HCT116 (cell line): Measurements from ENCODE around the gene ZWILCH. TPM values are rescaled to one million over a fixed set of nuclear protein-coding genes. Genes with fewer than 3 reads are reported as not detected.

Experiments used
- ATAC-seq: fragments of 200-7000 bp; cut with Tn5 transposase; 2 replicates; pipeline ENCODE4 v1.9.1; 2020; ENCODE audit warnings: mild to moderate bottlenecking, moderate library complexity
- BruUV-seq: library from RNA; stranded (reverse); fragments of 400-500 nt; replicated peaks from 2 replicates; lab custom pipeline; 2021; lab: Mats Ljungman, UMichigan
- CTCF ChIA-PET: fragments of 300-600 bp; sonication (Branson Sonifier 250); formaldehyde crosslinking; loops from one replicate; lab custom pipeline; 2021; ENCODE audit warnings: antibody characterized with exemption; lab: Charles Lee
- POLR2A ChIA-PET: fragments of 300-600, 350-600 bp; sonication (Branson Sonifier 250); formaldehyde crosslinking; loops from one replicate; lab custom pipeline; 2021; ENCODE audit warnings: antibody characterized with exemption; lab: Charles Lee
- RAD21 ChIA-PET, 2 experiments: fragments of 300-600 bp; sonication (Branson Sonifier 250); formaldehyde crosslinking; loops; one replicate each; lab custom pipeline; 2023; ENCODE audit warnings: low total read pairs in 2 of 2; ENCODE audit not compliant: uncharacterized antibody in 2 of 2, unreplicated experiment in 2 of 2, low non-redundant PET in 1 of 2; lab: Charles Lee
- DNase-seq: peaks from one replicate; pipeline ENCODE4 v3.0.0-alpha.2; 2010; ENCODE audit warnings: low read depth, low spot score
- H2AFZ ChIP-seq: fragments of 200-600 bp; shearing (Covaris generic), sonication (generic); 2 replicates; pipeline ENCODE4 v1.6.1; 2017; ENCODE audit warnings: low read depth, mixed run types, mixed read lengths, antibody characterized with exemption, low read length; ENCODE audit not compliant: poor library complexity, severe bottlenecking
- H3K27ac ChIP-seq: 2 replicates; pipeline ENCODE4 v1.5.1; 2012; ENCODE audit warnings: low read depth, low read length
- H3K27me3 ChIP-seq: fragments of 200-600 bp; sonication (generic); 2 replicates; pipeline ENCODE4 v1.6.1; 2016; ENCODE audit warnings: mixed run types, low read length, mixed read lengths; ENCODE audit not compliant: insufficient read depth
- H3K36me3 ChIP-seq, 2 experiments: fragments of 200-500 bp in 1 of 2; fragments of 200-600 bp in 1 of 2; sonication (Bioruptor generic) in 1 of 2; sonication (generic) in 1 of 2; 2 replicates each; pipeline versions ENCODE4 v1.5.1 to v1.6.1; 2014 to 2016; ENCODE audit warnings: low read length in 2 of 2, inconsistent platforms in 1 of 2, mixed read lengths in 1 of 2, mixed run types in 1 of 2; ENCODE audit not compliant: insufficient read depth in 2 of 2, control insufficient read depth in 1 of 2
- H3K4me1 ChIP-seq, 2 experiments: fragments of 200-600 bp in 1 of 2; sonication (generic) in 1 of 2; 2 replicates each; pipeline versions ENCODE4 v1.5.1 to v1.6.1; 2012 to 2017; ENCODE audit warnings: low read length in 2 of 2, inconsistent platforms in 1 of 2, mild to moderate bottlenecking in 1 of 2, mixed read lengths in 1 of 2, mixed run types in 1 of 2, moderate library complexity in 1 of 2; ENCODE audit not compliant: insufficient read depth in 2 of 2, control insufficient read depth in 1 of 2
- H3K4me2 ChIP-seq: fragments of 200-600 bp; sonication (generic); 2 replicates; pipeline ENCODE4 v1.6.1; 2017; ENCODE audit warnings: mixed run types, low read length, mixed read lengths
- H3K4me3 ChIP-seq, 2 experiments: fragments of 200-600 bp in 1 of 2; sonication (generic) in 1 of 2; replicated peaks in 1 of 2; 2 replicates each; pipeline ENCODE4 v1.5.1; 2011 to 2016; ENCODE audit warnings: low read length in 2 of 2, control low read depth in 1 of 2, low read depth in 1 of 2, mild to moderate bottlenecking in 1 of 2, mixed read lengths in 1 of 2, mixed run types in 1 of 2
- H3K79me2 ChIP-seq: fragments of 200-600 bp; sonication (generic); 2 replicates; pipeline ENCODE4 v1.6.1; 2017; ENCODE audit warnings: mild to moderate bottlenecking, mixed run types, low read length, moderate library complexity, mixed read lengths; ENCODE audit not compliant: insufficient read depth
- H3K9ac ChIP-seq: fragments of 200-600 bp; sonication (generic); 2 replicates; pipeline ENCODE4 v1.6.1; 2016; ENCODE audit warnings: low read length, mixed read lengths
- H3K9me2 ChIP-seq: fragments of 200-600 bp; sonication (generic), shearing (Covaris generic); 2 replicates; pipeline ENCODE4 v1.6.1; 2017; ENCODE audit warnings: mixed run types, mild to moderate bottlenecking, moderate library complexity; ENCODE audit not compliant: insufficient read depth
- H3K9me3 ChIP-seq, 2 experiments: fragments of 200-500 bp in 1 of 2; fragments of 200-600 bp in 1 of 2; sonication (Bioruptor generic) in 1 of 2; sonication (generic) in 1 of 2; 2 replicates each; pipeline ENCODE4 v1.6.1; 2014 to 2017; ENCODE audit warnings: low read length in 2 of 2, mixed read lengths in 2 of 2, inconsistent platforms in 1 of 2, low read depth in 1 of 2, mild to moderate bottlenecking in 1 of 2, mixed run types in 1 of 2, moderate library complexity in 1 of 2; ENCODE audit not compliant: control insufficient read depth in 1 of 2, insufficient read depth in 1 of 2
- H4K20me1 ChIP-seq: fragments of 200-600 bp; sonication (generic), shearing (Covaris generic); 2 replicates; pipeline ENCODE4 v1.6.1; 2017; ENCODE audit warnings: mixed run types, mild to moderate bottlenecking, moderate library complexity; ENCODE audit not compliant: insufficient read depth
- EGR1 ChIP-seq: IDR thresholded peaks from 2 replicates; pipeline ENCODE4 v1.6.1; 2012; ENCODE audit warnings: low read depth
- ELF1 ChIP-seq: IDR thresholded peaks from 2 replicates; pipeline ENCODE4 v1.6.1; 2012; ENCODE audit warnings: low read depth, borderline replicate concordance
- EZH2phosphoT487 ChIP-seq: fragments of 200-600 bp; IDR thresholded peaks from 2 replicates; pipeline ENCODE4 v1.6.1; 2018; ENCODE audit warnings: antibody characterized with exemption, borderline replicate concordance
- MAX ChIP-seq: IDR thresholded peaks from 2 replicates; pipeline ENCODE4 v1.6.1; 2012
- POLR2A ChIP-seq: IDR thresholded peaks from 2 replicates; pipeline ENCODE4 v1.7.0; 2011; ENCODE audit warnings: borderline replicate concordance; ENCODE audit not compliant: insufficient read depth, insufficient read length; ENCODE audit errors: extremely low read depth
- POLR2AphosphoS5 ChIP-seq: IDR thresholded peaks from 2 replicates; pipeline ENCODE4 v1.6.1; 2011; ENCODE audit warnings: mild to moderate bottlenecking, low read depth, low read length, moderate library complexity
- RAD21 ChIP-seq: IDR thresholded peaks from 2 replicates; pipeline ENCODE4 v1.6.1; 2012; ENCODE audit warnings: low read depth, mild to moderate bottlenecking
- SRF ChIP-seq: IDR thresholded peaks from 2 replicates; pipeline ENCODE4 v1.6.1; 2012; ENCODE audit warnings: low read depth
- TCF7L2 ChIP-seq: IDR thresholded peaks from 2 replicates; pipeline ENCODE4 v1.7.0; 2011; ENCODE audit warnings: borderline replicate concordance, inconsistent platforms; ENCODE audit not compliant: insufficient read depth, insufficient read length; ENCODE audit errors: extremely low read depth
- ZBTB33 ChIP-seq: IDR thresholded peaks from 2 replicates; pipeline ENCODE4 v1.6.1; 2011; ENCODE audit warnings: mild to moderate bottlenecking, low read length, moderate library complexity; ENCODE audit not compliant: insufficient replicate concordance; ENCODE audit errors: extremely low read depth
- ZNF274 ChIP-seq: fragments of 200-500 bp; sonication (Bioruptor generic); IDR thresholded peaks from 2 replicates; pipeline ENCODE4 v1.6.1; 2014; ENCODE audit warnings: mild to moderate bottlenecking, low read depth, low read length, inconsistent platforms
- intact Hi-C: fragments of 100-400 bp; cut with micrococcal nuclease; formaldehyde crosslinking; loops from 2 replicates; pipeline ENCODE4 v1.10.0; 2022
- total RNA-seq: library from RNA; stranded (reverse); gene quantifications from one replicate; pipeline ENCODE4 v1.2.1, GENCODE V29; 2021; ENCODE audit not compliant: unreplicated experiment

Gene ZWILCH
- total RNA-seq, 1 experiment from 2014 or later = 25.8 TPM

- Histone ChIP-seq H3K79me2 (no peaks in the 10 kb centered on the region), H4K20me1 (no peaks in the 10 kb centered on the region), H3K4me3 (no peak overlapping the region), H3K27ac (no peak overlapping the region; the same call in 1 of the 2 replicates), H3K4me2 (no peak overlapping the region), H3K27me3 (no peaks in the 10 kb centered on the region), H3K9me3 (no peaks in the 10 kb centered on the region), H3K36me3 (no peaks in the 10 kb centered on the region), H3K4me1 (peaks cover 0 to 5% of the 10 kb centered on the region in 2 experiments; a peak in 1 of 4 replicates), H2AFZ (no peak overlapping the region), H3K9me2 (no peaks in the 10 kb centered on the region), H3K9ac (no peak overlapping the region)
- intact Hi-C loops = no loop called here
- DNase-seq (no peak), ATAC-seq (no peak)
- ChIA-PET POLR2A (no interaction called here), CTCF (no interaction called here), RAD21 (no interaction called here)
- BruUV-seq = no TSS peak
- TF ChIP-seq EGR1 (no peak), EZH2phosphoT487 (no peak), ZBTB33 (no peak), ELF1 (no peak)
Measured at GRCh38 chr15:66564136-66565041, 59.3 kb downstream of the ZWILCH start.

- Histone ChIP-seq H3K4me3 (no peak overlapping the region), H3K9me2 (no peaks in the 10 kb centered on the region), H3K4me2 (no peak overlapping the region), H3K4me1 (peaks cover 0 to 5% of the 10 kb centered on the region in 2 experiments; a peak in 1 of 4 replicates), H3K27ac (no peak overlapping the region), H3K9ac (no peak overlapping the region), H2AFZ (no peak overlapping the region), H4K20me1 (no peaks in the 10 kb centered on the region), H3K79me2 (no peaks in the 10 kb centered on the region), H3K9me3 (no peaks in the 10 kb centered on the region), H3K36me3 (no peaks in the 10 kb centered on the region), H3K27me3 (no peaks in the 10 kb centered on the region)
- ChIA-PET RAD21 (no interaction called here), POLR2A (no interaction called here), CTCF (interaction anchor here (1.6 kb wide), 1 partner anchor 10 kb away, joined by 5 read pairs; no protein-coding TSS in a partner anchor)
- intact Hi-C loops = no loop called here
- ATAC-seq (no peak), DNase-seq (no peak)
- BruUV-seq = no TSS peak
- no peak for TF ChIP-seq TCF7L2
- no peak for TF ChIP-seq ZNF274
- TF ChIP-seq RAD21 = no peak
- no peak for TF ChIP-seq MAX
- no peak for TF ChIP-seq POLR2A
- no peak for TF ChIP-seq SRF
- TF ChIP-seq ZBTB33 = no peak
- no peak for TF ChIP-seq POLR2AphosphoS5
Measured at GRCh38 chr15:66565141-66565641, 60.1 kb downstream of the ZWILCH start.
